BLaER1 treated with 17β-estradiol and CSF1 and Interleukin-3, amounts not matched to agents 10 nM and 100 nM (cell line): ENCODE results near the gene C1orf159.

ENCODE experiments used
- H3K27ac ChIP-seq, 11 experiments: shearing (Covaris generic); formaldehyde crosslinking; 2 replicates each; pipeline ENCODE4 v1.8.1; 2022
- H3K27me3 ChIP-seq, 11 experiments: shearing (Covaris generic); formaldehyde crosslinking; 2 replicates each; pipeline ENCODE4 v1.8.1; 2022
- H3K36me3 ChIP-seq, 11 experiments: shearing (Covaris generic); formaldehyde crosslinking; 2 replicates each; pipeline ENCODE4 v1.8.1; 2022
- H3K4me1 ChIP-seq, 10 experiments: shearing (Covaris generic); formaldehyde crosslinking; 2 replicates each; pipeline ENCODE4 v1.8.1; 2022
- H3K4me2 ChIP-seq, 11 experiments: shearing (Covaris generic); formaldehyde crosslinking; 2 replicates each; pipeline ENCODE4 v1.8.1; 2022
- H3K4me3 ChIP-seq, 10 experiments: shearing (Covaris generic); formaldehyde crosslinking; 2 replicates each; pipeline ENCODE4 v1.8.1; 2022
- H3K9ac ChIP-seq, 11 experiments: shearing (Covaris generic); formaldehyde crosslinking; 2 replicates each; pipeline ENCODE4 v1.8.1; 2022
- H3K9me3 ChIP-seq, 11 experiments: shearing (Covaris generic); formaldehyde crosslinking; replicated peaks in 1 of 11; 2 replicates each; pipeline ENCODE4 v1.8.1; 2022
- H4K20me1 ChIP-seq, 11 experiments: shearing (Covaris generic); formaldehyde crosslinking; 2 replicates each; pipeline ENCODE4 v1.8.1; 2022
- Cebpa-rat ChIP-seq, 11 experiments: shearing (Covaris generic); IDR thresholded peaks; 2 replicates each; pipeline ENCODE4 v1.8.1; 2022

Gene C1orf159

GRCh38 chr1:1063945-1064831 is 51.7 kb downstream of the C1orf159 start:
- Histone ChIP-seq H3K9ac (peak overlapping the region in 4 of 11 experiments; percentile 12 to 30 (median 16); a peak in 2 of 22 replicates), H3K27me3 (peaks cover 53 to 85% (median 71%) of the 10 kb centered on the region in 11 experiments), H4K20me1 (peaks cover 0 to 77% (median 51%) of the 10 kb centered on the region in 11 experiments; a peak in 18 of 22 replicates), H3K9me3 (no peaks in the 10 kb centered on the region), H3K4me3 (peak overlapping the region in 2 of 10 experiments; percentile 15 to 48; a peak in 6 of 20 replicates), H3K4me2 (peak overlapping the region; percentile 48 to 98 (median 86)), H3K4me1 (peaks cover 33 to 81% (median 73%) of the 10 kb centered on the region in 10 experiments), H3K27ac (peak overlapping the region in 1 of 11 experiments; percentile 23; a peak in 1 of 22 replicates), H3K36me3 (no peaks in the 10 kb centered on the region)
- TF ChIP-seq Cebpa-rat (IDR thresholded peaks at IDR 0.05), result no peak

DNA sequence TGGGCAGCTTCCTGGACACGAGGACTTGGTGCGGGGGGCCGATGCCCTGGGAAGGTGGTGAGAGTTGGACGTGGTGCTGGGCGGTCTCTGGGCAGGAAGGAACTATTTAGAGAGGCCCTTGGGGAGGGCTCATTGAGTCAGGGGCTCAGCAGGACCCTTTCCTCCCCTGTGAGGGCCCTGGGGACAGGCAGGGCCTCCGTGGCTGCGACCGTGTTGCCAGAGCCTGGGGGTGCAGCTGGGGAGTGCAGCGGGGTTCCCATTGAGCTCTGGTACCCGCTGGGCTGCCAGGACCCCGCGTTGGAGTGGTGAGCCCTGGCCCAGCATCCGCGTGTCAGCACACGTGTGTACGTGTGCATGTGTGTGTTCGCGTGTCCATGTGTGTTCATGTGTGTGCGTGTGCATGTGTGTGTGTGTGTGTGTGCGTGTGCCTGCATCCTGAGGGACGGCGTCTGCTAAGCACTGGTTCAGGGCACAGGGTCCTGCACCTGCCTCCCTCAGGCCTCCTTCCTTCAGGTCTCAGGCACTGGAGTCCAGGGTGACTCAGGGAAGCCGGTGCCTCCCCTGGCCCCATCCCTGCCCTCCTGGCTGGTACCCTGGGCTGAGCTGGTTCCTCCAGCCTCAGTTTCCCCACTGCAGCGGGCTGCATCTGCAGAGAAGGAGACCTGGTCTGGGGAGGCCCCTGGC is 52.5 kb downstream of the C1orf159 start:
- no peak overlapping the region for H3K27ac ChIP-seq
- H3K9ac ChIP-seq, result peak overlapping the region in 6 of 11 experiments; percentile 17 to 55 (median 38); a peak in 5 of 22 replicates
- peaks cover 0 to 78% (median 51%) of the 10 kb centered on the region in 11 experiments; a peak in 18 of 22 replicates for H4K20me1 ChIP-seq
- no peaks in the 10 kb centered on the region for H3K36me3 ChIP-seq
- H3K9me3 ChIP-seq, result no peaks in the 10 kb centered on the region
- no peak for TF ChIP-seq Cebpa-rat (IDR thresholded peaks at IDR 0.05)
- peak overlapping the region; percentile 48 to 98 (median 86) for H3K4me2 ChIP-seq
- peaks cover 60 to 88% (median 79%) of the 10 kb centered on the region in 11 experiments for H3K27me3 ChIP-seq
- peak overlapping the region in 4 of 10 experiments; percentile 8 to 48 (median 22); a peak in 5 of 20 replicates for H3K4me3 ChIP-seq
- peaks cover 39 to 84% (median 76%) of the 10 kb centered on the region in 10 experiments for H3K4me1 ChIP-seq

- Histone ChIP-seq H4K20me1 (peaks cover 0 to 78% (median 50%) of the 10 kb centered on the region in 11 experiments; a peak in 18 of 22 replicates), H3K4me1 (peaks cover 48 to 84% (median 76%) of the 10 kb centered on the region in 10 experiments), H3K9me3 (no peaks in the 10 kb centered on the region), H3K4me3 (peak overlapping the region in 2 of 10 experiments; percentile 8 to 29; a peak in 1 of 20 replicates), H3K4me2 (peak overlapping the region; percentile 48 to 98 (median 86); a peak in 21 of 22 replicates), H3K9ac (peak overlapping the region in 6 of 11 experiments; percentile 17 to 55 (median 38); a peak in 6 of 22 replicates), H3K27ac (no peak overlapping the region), H3K27me3 (peaks cover 68 to 88% (median 82%) of the 10 kb centered on the region in 11 experiments), H3K36me3 (no peaks in the 10 kb centered on the region)
- no peak for TF ChIP-seq Cebpa-rat (IDR thresholded peaks at IDR 0.05)
Measured at GRCh38 chr1:1062348-1063163, 53.3 kb downstream of the C1orf159 start.

- TF ChIP-seq Cebpa-rat (IDR thresholded peaks at IDR 0.05), result no peak
- Histone ChIP-seq H3K4me3 (no peak overlapping the region), H4K20me1 (peaks cover 0 to 74% (median 44%) of the 10 kb centered on the region in 11 experiments; a peak in 17 of 22 replicates), H3K27me3 (peaks cover 71 to 89% (median 84%) of the 10 kb centered on the region in 11 experiments), H3K4me2 (peak overlapping the region; percentile 44 to 98 (median 81); a peak in 19 of 22 replicates), H3K36me3 (no peaks in the 10 kb centered on the region), H3K27ac (no peak overlapping the region), H3K4me1 (peaks cover 48 to 84% (median 72%) of the 10 kb centered on the region in 10 experiments), H3K9ac (no peak overlapping the region), H3K9me3 (no peaks in the 10 kb centered on the region)
Measured at GRCh38 chr1:1061682-1062345, 54.1 kb downstream of the C1orf159 start.

DNA sequence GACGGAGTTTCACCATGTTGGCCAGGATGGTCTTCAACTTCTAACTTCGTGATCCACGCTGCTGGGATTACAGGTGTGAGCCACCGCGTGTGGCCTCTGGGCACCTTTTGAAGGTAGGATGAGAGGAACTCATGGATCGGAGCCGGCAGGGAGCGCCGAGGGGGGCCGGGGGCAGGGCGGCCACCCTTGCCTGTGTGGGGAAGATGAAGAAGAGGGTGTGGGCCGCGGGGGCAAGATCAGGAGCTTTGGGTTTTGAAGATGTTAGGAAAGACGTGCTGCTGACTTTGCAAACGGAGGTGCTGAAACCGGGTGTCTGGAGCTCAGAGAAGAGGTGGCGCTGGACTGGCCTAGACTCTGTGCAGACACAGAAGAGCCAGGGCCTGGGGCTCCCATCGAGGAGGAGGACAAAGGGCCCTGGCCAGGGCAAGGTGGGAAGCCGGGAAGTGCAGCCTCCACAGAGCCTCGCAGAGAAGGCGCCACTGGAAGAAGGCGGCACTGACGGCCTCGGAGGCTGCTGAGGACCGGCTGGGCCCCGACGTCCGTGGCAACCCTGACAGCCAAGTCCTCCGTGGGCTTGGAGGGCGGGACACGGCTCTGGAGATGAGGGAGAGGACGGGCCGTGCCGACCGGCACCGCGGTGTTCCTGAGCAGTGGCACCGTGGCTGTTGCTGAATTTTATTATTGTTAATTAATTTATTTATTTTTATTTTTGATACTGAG is 55.4 kb downstream of the C1orf159 start:
- Histone ChIP-seq H3K27me3 (peaks cover 66 to 81% (median 76%) of the 10 kb centered on the region in 11 experiments), H3K4me3 (peak overlapping the region in 9 of 10 experiments; percentile 54 to 66 (median 59); a peak in 13 of 20 replicates), H3K36me3 (peaks cover 0 to 1% (median 0%) of the 10 kb centered on the region in 11 experiments; a peak in 5 of 22 replicates), H3K4me1 (peaks cover 48 to 74% (median 63%) of the 10 kb centered on the region in 10 experiments), H3K4me2 (peak overlapping the region; percentile 86 to 100 (median 95)), H3K9me3 (no peaks in the 10 kb centered on the region), H3K27ac (no peak overlapping the region), H4K20me1 (peaks cover 0 to 64% (median 34%) of the 10 kb centered on the region in 11 experiments; a peak in 17 of 22 replicates), H3K9ac (peak overlapping the region in 1 of 11 experiments; percentile 73; a peak in 2 of 22 replicates)
- TF ChIP-seq Cebpa-rat (IDR thresholded peaks at IDR 0.05), result no peak

DNA sequence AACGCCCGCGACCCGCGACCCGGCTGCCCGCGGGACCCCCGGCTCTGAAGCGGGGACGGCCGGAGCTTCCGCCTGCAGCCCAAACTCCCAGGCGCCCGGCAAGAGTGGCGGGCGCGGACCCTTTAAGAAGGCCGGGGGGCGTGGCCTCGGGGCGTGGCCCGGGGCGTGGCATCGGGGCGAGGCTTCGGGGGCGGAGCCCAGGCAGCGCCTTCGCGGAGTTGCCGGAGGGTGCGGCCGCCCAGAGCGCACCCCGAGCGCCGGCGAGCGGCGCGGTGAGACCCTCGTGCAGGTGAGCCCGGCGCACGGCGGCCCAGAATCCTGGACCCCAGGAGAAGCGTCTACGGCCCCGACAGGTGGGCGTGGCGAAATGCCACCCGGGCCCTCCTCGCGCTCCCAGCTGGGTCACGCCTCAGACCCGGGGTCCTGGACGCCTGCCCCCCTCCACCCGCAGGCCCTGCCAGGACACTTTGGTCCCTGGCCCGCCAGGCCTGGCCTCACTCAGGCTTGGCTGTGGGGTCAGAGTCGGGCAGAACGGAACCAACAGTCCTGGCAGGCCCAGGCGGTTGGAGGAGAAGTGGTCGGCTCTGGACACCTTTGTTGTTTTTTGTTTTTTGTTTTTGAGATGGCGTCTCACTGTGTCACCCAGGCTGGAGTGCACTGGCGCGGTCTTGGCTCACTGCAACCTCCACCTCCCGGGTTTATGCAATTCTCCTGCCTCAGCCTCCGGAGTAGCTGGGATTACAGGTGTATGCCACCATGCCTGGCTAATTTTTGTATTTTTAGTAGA is 56.2 kb downstream of the C1orf159 start:
- H3K9me3 ChIP-seq, result no peaks in the 10 kb centered on the region
- TF ChIP-seq Cebpa-rat (IDR thresholded peaks at IDR 0.05), result no peak
- peaks cover 0 to 65% (median 34%) of the 10 kb centered on the region in 11 experiments; a peak in 17 of 22 replicates for H4K20me1 ChIP-seq
- H3K4me2 ChIP-seq, result peak overlapping the region; percentile 86 to 100 (median 95)
- H3K4me1 ChIP-seq, result peaks cover 48 to 71% (median 62%) of the 10 kb centered on the region in 10 experiments
- peak overlapping the region; percentile 54 to 73 (median 60) for H3K4me3 ChIP-seq
- peak overlapping the region; percentile 15 to 76 (median 67); a peak in 20 of 22 replicates for H3K9ac ChIP-seq
- peaks cover 0 to 9% (median 4%) of the 10 kb centered on the region in 11 experiments; a peak in 9 of 22 replicates for H3K36me3 ChIP-seq
- H3K27me3 ChIP-seq, result peaks cover 63 to 78% (median 74%) of the 10 kb centered on the region in 11 experiments
- H3K27ac ChIP-seq, result peak overlapping the region in 7 of 11 experiments; percentile 39 to 63 (median 51); a peak in 10 of 22 replicates
